ENCODE data around the gene ARHGAP32. TPM values are rescaled to one million over a fixed set of nuclear protein-coding genes. Genes with fewer than 3 reads are reported as not detected.

ARHGAP32 gene
- total RNA-seq, 1 donor from 2014 or later: 21.4 TPM

DNA sequence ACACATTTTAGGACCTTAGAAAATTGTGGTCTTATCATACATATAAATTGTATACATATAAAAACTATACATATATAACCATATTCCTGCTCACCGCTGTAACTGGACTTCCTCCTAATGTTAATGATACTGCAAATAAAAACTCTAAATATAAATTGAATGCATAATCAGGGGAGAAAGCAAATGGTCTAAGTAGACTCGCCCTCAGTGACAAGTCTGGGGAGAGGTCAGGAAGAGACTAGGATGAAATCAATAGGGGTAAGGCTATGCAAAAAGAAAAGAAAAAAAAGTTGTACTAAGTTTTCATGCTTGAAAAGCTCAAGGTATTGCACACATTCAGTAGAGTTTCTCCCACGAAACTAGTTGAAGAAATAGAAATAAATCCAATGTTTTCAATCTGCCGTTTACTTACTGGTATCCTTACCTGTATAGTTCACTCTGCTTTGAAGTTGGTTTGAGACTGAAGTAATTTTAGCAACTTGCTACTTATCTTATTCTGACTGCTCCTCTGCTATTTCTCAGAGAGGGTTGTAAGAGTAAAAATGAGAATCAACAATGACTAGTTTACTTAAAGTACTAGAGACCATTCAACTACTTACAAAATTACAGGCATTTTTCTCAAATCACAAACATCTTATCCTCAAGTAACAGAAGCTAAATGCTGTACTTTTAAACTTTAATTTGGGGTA, 12.2 kb upstream of the ARHGAP32 start:
- H3K4me1 Mint-ChIP-seq: peaks cover 10% of the 10 kb centered on the region
- no peaks in the 10 kb centered on the region for H3K27me3 ChIP-seq
- H3K27ac Mint-ChIP-seq: no peak overlapping the region
- peaks cover 3% of the 10 kb centered on the region for H3K27me3 Mint-ChIP-seq (ENCODE audit: insufficient read depth, low read depth)
- H3K4me3 Mint-ChIP-seq: no peak overlapping the region
- H3K4me1 ChIP-seq: peaks cover 17% of the 10 kb centered on the region
- H3K36me3 Mint-ChIP-seq: peaks cover 27% of the 10 kb centered on the region
- no peaks in the 10 kb centered on the region for H3F3A ChIP-seq (ENCODE audit: low read depth)
- no peaks in the 10 kb centered on the region for H4K20me1 ChIP-seq (ENCODE audit: low read depth)
- H3K79me2 ChIP-seq (ENCODE audit: low read depth): peaks cover 50% of the 10 kb centered on the region
- H2AFZ ChIP-seq (replicated peaks): no peak overlapping the region
- peaks cover 26% of the 10 kb centered on the region for H3K9me3 Mint-ChIP-seq
- H3K4me2 ChIP-seq: no peak overlapping the region
- no peaks in the 10 kb centered on the region for H3K9me3 ChIP-seq (ENCODE audit: low read depth)
- no peak overlapping the region for H3K27ac ChIP-seq
- H3K9ac ChIP-seq: no peak overlapping the region
- TF ChIP-seq, protein P1, sequence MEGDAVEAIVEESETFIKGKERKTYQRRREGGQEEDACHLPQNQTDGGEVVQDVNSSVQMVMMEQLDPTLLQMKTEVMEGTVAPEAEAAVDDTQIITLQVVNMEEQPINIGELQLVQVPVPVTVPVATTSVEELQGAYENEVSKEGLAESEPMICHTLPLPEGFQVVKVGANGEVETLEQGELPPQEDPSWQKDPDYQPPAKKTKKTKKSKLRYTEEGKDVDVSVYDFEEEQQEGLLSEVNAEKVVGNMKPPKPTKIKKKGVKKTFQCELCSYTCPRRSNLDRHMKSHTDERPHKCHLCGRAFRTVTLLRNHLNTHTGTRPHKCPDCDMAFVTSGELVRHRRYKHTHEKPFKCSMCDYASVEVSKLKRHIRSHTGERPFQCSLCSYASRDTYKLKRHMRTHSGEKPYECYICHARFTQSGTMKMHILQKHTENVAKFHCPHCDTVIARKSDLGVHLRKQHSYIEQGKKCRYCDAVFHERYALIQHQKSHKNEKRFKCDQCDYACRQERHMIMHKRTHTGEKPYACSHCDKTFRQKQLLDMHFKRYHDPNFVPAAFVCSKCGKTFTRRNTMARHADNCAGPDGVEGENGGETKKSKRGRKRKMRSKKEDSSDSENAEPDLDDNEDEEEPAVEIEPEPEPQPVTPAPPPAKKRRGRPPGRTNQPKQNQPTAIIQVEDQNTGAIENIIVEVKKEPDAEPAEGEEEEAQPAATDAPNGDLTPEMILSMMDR (IDR thresholded peaks at IDR 0.05): no peak
- TF ChIP-seq EZH2phosphoT487 (IDR thresholded peaks at IDR 0.05) (no peak), EZH2 (IDR thresholded peaks at IDR 0.05) (no peak)
- no peak overlapping the region for H3K4me3 ChIP-seq
- H3K36me3 ChIP-seq: no peaks in the 10 kb centered on the region
- no peak for DNase-seq (ENCODE audit: low spot score)

DNA sequence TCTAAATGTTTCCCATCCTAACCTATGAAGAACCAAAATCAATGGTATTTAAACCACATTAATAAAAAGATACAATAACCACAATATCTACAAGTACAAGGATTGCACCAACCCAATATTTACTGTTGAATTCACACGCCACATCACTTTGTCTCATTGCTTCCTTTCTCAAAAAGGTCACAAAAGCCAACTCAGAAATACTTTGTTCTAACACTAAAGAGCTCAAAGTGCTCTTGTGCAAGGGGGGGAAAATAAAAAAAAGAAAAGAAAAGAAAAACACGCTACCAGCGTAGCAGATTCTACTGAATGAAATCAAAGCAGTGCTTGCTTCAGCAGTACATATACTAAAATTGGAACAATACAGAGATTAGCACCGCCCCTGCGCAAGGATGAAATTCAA, 10.5 kb upstream of the ARHGAP32 start:
- H2AFZ ChIP-seq (replicated peaks): no peak overlapping the region
- no peak overlapping the region for H3K4me3 Mint-ChIP-seq

DNA sequence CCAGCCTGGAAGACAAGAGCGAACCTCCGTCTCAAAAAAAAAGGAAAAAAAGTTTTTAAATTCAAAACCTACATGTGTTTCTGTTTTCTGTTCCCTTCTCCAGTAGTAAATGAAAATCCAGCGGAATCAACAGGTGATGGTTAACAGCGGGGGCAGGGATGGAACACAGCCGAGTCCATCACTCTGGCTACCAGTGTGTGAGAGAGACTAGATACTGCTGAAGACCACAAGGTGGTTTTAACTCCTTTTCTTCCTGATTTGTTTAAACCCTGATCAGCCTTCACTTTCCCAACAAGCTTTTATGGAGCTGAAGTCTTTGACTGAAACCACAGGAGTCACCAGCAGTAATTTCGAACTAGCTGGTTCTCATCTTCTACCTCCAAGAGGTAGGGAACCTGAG, 3.6 kb upstream of the ARHGAP32 start:
- Mint-ChIP-seq H3K4me1 (peaks cover 4% of the 10 kb centered on the region), H3K36me3 (peaks cover 23% of the 10 kb centered on the region), H3K4me3 (no peak overlapping the region), H3K27me3 (ENCODE audit: insufficient read depth, low read depth) (no peaks in the 10 kb centered on the region), H3K27ac (peak overlapping the region; percentile 91), H3K9me3 (peaks cover 30% of the 10 kb centered on the region)
- Histone ChIP-seq H3K27ac (peak overlapping the region; percentile 50), H3F3A (ENCODE audit: low read depth) (peaks cover 16% of the 10 kb centered on the region), H2AFZ (replicated peaks) (no peak overlapping the region), H3K9me3 (ENCODE audit: low read depth) (no peaks in the 10 kb centered on the region), H3K4me3 (no peak overlapping the region), H3K4me2 (no peak overlapping the region), H3K79me2 (ENCODE audit: low read depth) (peaks cover 30% of the 10 kb centered on the region), H3K36me3 (no peaks in the 10 kb centered on the region), H3K27me3 (no peaks in the 10 kb centered on the region), H3K4me1 (peaks cover 14% of the 10 kb centered on the region), H3K9ac (no peak overlapping the region), H4K20me1 (ENCODE audit: low read depth) (peaks cover 6% of the 10 kb centered on the region)
- no peak for DNase-seq (ENCODE audit: low spot score)
- TF ChIP-seq EZH2phosphoT487 (IDR thresholded peaks at IDR 0.05): no peak
- TF ChIP-seq EZH2 (IDR thresholded peaks at IDR 0.05): no peak
- TF ChIP-seq, protein P1 (IDR thresholded peaks at IDR 0.05): no peak

More for the DNA sequence above, 10.5 kb upstream of the ARHGAP32 start:
- Mint-ChIP-seq H3K36me3 (peaks cover 36% of the 10 kb centered on the region), H3K4me1 (peaks cover 10% of the 10 kb centered on the region), H3K27me3 (ENCODE audit: insufficient read depth, low read depth) (peaks cover 3% of the 10 kb centered on the region), H3K27ac (peak overlapping the region; percentile 3), H3K9me3 (peaks cover 37% of the 10 kb centered on the region)
- Histone ChIP-seq H3K36me3 (no peaks in the 10 kb centered on the region), H3F3A (ENCODE audit: low read depth) (no peaks in the 10 kb centered on the region), H3K4me3 (no peak overlapping the region), H3K9me3 (ENCODE audit: low read depth) (no peaks in the 10 kb centered on the region), H3K4me2 (no peak overlapping the region), H3K27me3 (no peaks in the 10 kb centered on the region), H3K79me2 (ENCODE audit: low read depth) (peaks cover 39% of the 10 kb centered on the region), H3K27ac (no peak overlapping the region), H3K4me1 (peaks cover 9% of the 10 kb centered on the region), H4K20me1 (ENCODE audit: low read depth) (no peaks in the 10 kb centered on the region), H3K9ac (no peak overlapping the region)
- no peak for TF ChIP-seq EZH2phosphoT487 (IDR thresholded peaks at IDR 0.05)
- TF ChIP-seq EZH2 (IDR thresholded peaks at IDR 0.05): no peak
- TF ChIP-seq, protein P1 (IDR thresholded peaks at IDR 0.05): no peak
- no peak for DNase-seq (ENCODE audit: low spot score)
